Activated CD8-positive, alpha-beta memory T cell treated with anti-CD3 and anti-CD28 coated beads for 36 hours (primary cell): ENCODE results near the gene FZD8. TPM values are rescaled to one million over a fixed set of nuclear protein-coding genes. Genes with fewer than 3 reads are reported as not detected.
"Not testable (repeated sequence)": the region's sequence is repeated elsewhere in the genome, so short reads cannot be mapped to it uniquely, and the experiment has no call there.

Source experiments
- CTCF ChIA-PET: fragments of 350-600 bp; sonication (Branson Sonifier 250); formaldehyde crosslinking; loops from one replicate; lab custom pipeline; 2021; ENCODE audit warnings: antibody characterized with exemption; lab: Charles Lee
- POLR2A ChIA-PET: fragments of 350-600 bp; sonication (Branson Sonifier 250); formaldehyde crosslinking; loops from one replicate; lab custom pipeline; 2021; ENCODE audit warnings: antibody characterized with exemption; lab: Charles Lee
- total RNA-seq, 2 experiments: library from RNA; stranded (reverse); gene quantifications; one replicate each; pipeline ENCODE4 v1.2.3, GENCODE V29; 2021

FZD8 gene, protein sequence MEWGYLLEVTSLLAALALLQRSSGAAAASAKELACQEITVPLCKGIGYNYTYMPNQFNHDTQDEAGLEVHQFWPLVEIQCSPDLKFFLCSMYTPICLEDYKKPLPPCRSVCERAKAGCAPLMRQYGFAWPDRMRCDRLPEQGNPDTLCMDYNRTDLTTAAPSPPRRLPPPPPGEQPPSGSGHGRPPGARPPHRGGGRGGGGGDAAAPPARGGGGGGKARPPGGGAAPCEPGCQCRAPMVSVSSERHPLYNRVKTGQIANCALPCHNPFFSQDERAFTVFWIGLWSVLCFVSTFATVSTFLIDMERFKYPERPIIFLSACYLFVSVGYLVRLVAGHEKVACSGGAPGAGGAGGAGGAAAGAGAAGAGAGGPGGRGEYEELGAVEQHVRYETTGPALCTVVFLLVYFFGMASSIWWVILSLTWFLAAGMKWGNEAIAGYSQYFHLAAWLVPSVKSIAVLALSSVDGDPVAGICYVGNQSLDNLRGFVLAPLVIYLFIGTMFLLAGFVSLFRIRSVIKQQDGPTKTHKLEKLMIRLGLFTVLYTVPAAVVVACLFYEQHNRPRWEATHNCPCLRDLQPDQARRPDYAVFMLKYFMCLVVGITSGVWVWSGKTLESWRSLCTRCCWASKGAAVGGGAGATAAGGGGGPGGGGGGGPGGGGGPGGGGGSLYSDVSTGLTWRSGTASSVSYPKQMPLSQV
- under 1 TPM; 0.59 to 0.78 TPM for total RNA-seq

DNA sequence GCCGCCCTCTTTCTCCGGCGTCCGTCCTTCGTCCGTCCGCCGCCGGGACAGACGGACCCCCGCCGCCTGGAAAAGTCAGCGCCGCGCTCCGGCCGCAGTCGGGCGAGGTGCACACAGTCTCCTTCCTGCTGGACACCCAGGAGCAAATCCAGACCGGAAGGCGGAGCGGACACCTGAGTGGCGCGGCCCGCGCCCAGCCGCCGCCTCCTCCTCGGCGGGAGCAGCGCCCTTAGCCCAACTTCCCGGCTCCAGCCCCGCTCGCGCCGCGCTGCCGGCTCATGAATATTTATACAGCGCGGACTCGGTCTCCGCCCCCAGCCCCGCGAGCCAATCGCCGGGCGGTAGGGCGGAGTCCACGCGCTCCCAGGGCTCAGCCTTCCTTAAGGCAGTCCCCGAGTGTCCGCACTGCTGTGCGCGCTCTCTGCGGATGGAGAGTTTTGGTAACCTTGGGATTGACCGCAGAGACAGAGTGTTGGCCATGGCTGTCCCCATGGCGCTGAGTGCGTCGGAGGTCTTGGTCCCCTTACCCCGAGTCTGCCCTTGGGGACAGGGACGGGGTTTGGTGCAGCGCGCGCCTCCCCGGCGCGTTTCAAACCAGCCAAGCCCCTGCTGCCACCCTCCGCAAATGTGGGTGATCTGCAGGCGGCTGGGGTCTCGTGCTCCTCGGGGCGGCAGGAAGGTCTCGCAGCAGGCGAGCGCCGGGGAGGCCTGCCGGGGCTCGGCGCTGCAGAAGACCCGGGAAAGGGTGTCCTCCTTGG lies at the start of gene FZD8:
TSS of gene FZD8 (minus strand) at position 262 of the 758 bp plus-strand sequence. CDS start 867 bp downstream, outside the sequence.
- CTCF ChIA-PET: no interaction called here
- POLR2A ChIA-PET: no interaction called here

DNA sequence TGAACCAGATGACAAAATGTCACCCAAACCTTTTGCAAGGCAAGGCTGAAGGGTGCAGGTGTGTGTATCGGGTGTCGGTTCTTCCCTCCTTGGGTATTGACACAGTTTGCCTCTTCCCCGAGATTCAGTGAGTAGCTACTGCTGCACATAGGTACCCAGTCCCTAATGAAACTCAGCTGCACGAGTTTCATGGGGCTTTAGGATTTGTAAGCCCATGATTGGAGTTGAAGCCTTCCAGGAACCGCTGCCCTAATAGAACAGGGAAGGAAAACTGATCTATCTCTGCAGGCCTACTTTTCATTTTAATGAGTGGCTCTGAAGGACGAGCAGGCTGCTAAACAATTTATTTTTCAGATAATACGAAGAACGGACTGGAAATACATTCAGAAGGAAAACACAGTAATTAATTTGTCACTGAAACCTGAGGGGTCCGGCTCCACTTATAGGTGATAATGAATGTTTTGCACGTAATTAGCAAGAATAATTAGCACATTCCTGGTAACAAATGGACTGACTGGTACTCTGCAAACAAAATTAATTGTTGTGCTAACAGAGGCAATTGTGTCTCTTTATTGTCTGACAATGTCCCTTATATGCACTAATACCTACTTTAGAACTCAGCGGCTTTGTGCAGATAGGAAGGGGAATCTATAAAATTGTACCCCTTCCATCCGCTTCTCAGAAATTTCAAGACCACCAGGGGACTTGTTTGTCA lies 49.6 kb upstream of the FZD8 start:
- CTCF ChIA-PET: no interaction called here

DNA sequence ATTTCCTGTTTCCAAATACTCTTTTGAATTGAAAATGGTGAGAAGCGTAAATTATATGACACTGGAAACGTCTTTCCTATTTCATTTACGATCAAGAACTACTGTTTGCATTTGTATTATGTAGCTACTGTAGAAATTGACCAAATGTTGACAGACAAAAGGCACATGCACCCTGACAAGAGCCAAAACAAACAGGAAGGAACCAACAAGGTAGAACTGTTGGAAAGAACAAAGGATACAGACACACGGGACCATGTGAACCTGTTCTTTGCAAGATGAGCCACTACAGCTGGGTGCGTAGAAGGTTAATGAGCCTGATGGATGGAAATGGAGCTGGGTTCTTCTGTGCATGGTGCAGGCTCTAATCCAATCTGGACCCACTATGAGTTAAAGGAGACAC lies 48.4 kb upstream of the FZD8 start:
- ChIA-PET POLR2A (no interaction called here), CTCF (no interaction called here)

More for the DNA sequence above, 49.6 kb upstream of the FZD8 start:
- POLR2A ChIA-PET: no interaction called here

DNA sequence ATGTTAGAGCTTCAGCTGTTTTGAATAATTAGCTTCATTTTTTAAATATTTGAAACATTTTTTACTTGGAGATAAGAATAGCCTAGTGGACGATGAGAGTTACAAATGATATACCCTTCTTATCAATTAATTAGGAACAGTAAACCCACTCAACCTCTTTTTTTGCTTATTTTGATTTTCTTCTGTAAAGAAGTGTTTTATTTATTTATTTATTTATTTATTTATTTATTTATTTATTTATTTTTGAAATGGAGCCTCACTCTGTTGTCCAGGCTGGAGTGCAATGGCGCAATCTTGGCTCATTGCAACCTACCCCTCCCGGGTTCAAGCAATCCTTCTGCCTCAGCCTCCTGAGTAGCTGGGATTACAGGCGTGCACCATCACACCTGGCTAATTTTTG lies 43.8 kb upstream of the FZD8 start:
- CTCF ChIA-PET, POLR2A ChIA-PET: not testable (repeated sequence)

DNA sequence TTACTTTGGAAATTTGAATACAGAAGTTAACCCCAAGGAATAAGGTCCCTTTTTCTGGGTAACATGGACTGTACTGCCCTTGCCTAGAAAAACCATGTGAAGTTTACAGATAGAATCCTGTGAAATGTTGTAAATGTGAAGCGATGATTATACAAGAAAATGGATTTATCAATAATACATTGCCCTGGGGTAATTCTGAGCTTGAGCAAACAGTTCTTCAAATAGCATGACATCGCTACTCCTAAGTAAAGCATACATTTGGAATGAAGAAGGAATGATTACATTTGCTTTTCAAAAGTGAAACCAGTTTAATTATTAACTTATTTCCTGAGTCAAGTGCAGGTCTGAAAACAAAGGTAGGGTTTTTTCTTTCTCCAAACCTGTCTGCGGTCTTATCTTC lies 43.3 kb upstream of the FZD8 start:
- POLR2A ChIA-PET: no interaction called here
- CTCF ChIA-PET: no interaction called here

DNA sequence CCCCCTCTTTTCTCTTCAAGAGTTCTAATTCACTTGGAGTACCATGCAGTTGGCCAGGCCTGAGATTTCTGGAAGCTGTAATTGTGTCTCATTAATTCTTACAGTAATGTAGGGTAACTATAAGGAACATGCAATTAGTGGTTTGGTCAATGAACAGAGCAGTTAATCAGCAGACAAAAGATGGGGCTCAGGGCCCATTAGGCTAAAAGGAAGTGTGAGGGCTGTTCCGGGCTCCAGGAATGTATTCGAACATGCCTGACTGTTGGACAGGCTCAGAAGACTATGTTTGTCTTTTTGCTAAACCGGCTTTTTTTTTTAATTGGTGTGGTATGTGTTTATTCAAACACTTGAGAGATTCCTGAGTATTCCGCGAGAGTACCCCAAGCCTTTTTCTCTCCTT lies 42.5 kb upstream of the FZD8 start:
- CTCF ChIA-PET: no interaction called here

DNA sequence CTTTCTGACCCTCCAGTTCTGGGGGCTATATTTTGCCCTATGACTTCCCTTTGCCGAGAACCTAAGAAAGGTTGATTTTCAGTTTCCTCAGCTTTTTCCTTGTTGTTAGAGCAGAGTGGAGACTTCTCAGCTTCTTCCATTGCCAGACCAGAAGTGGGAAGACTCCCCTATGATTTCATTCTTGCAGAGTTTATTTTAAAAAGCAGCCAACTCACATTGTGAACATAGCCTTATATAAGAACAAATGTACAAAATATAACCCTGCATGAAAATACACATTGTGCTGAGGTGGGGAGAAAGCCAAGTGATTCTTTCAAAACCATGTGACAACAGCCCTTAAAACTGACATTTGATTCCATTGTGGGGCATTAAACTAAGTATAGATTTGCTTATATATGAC lies 33.8 kb upstream of the FZD8 start:
- ChIA-PET POLR2A (no interaction called here), CTCF (no interaction called here)

More for the DNA sequence above, 42.5 kb upstream of the FZD8 start:
- POLR2A ChIA-PET: no interaction called here

DNA sequence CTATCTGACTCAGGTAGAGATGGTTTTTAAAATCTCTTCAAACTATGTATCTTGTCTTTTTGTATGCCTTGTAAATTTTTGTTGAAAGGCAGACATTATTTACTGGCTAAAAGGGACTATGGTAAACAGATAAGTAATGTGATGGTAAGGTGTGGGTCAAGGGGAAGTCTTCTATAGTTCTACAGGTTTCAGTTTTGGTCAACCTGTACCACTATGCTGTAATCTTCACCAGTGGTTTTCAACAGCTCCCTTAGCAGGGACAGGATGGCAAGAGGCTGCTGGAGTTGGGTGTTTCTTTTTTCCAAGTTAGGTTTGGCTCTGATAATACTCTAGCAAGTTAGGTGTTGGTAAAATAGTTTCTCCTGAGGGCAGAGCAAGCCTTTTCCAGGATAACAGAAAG lies 32.7 kb upstream of the FZD8 start:
- POLR2A ChIA-PET: no interaction called here

DNA sequence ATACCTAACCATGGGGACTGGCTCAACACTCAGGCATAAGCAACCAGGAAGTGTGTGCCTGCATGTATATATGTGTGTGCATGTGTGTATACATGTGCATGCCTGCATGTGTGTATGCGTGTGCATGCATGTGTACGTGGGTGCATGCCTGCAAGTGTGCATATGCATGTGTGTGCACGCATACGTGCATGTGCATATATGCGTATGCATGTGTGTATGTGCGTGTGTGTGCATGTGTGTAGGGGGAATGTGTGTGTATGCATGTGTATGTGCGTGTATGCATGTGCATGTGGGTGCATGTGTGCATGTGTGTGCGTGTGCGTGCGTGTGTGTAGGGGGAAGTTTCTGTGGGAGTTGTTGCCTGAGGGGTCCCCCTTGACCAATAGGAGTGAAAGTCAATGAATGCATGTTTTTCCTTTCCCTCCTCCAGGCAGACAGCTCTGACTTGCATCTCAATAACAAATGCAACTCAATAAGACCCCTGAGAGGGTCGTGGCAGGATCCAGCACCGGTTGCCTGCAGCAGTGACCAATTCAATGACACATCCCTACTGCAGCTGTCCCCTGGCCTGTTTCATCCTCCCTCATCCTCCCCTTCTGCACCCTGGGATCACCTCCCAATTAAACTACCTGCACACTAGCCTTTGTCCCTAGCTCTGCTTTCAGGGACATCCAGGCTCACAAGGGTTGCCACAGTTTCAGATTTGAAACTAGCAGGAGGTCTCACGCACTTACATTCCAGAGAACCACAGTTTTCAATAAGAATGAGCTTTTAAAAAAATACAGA lies 27.0 kb upstream of the FZD8 start:
- POLR2A ChIA-PET: no interaction called here
- CTCF ChIA-PET: no interaction called here

More for the DNA sequence above, 32.7 kb upstream of the FZD8 start:
- CTCF ChIA-PET: no interaction called here

DNA sequence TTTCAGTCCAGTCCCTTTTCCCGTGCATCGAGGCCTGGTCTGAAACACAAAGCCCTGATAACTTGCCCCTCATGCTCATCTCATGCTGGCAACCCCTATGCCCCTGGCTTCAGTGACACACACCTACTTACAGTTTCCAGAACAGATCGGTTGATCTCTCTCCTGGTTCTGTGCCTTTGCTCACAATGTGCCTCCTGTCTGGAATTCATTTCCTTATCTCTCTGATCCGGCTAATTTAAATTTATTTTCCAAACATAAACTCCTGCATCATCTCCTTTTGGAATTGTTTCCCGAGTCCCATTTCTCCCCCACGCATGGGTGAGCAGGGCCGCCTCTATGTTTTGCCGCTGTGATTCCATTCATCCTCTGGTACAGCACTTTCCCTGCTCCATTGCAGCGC lies 25.9 kb upstream of the FZD8 start:
- ChIA-PET CTCF (no interaction called here), POLR2A (no interaction called here)

DNA sequence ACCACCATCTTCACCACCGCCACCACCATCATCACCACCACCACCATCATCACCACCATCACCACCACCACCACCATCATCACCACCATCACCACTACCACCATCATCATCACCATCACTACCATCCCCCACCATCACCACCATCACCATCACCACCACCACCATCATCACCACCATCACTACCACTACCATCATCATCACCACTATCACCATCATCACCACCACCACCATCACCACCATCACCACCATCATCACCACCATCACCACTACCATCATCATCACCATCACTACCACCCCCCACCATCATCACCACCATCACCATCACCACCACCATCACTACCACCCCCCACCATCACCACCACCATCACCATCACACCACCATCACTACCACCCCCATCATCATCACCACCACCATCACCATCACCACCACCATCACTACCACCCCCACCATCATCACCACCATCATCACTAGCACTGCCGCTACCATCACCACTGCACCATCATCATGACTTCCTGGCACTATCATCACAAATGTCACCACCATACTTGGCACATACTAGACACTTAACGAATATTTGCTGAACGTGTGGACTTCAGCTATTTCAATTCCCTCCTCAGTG lies 25.3 kb upstream of the FZD8 start:
- POLR2A ChIA-PET: no interaction called here
- CTCF ChIA-PET: no interaction called here

DNA sequence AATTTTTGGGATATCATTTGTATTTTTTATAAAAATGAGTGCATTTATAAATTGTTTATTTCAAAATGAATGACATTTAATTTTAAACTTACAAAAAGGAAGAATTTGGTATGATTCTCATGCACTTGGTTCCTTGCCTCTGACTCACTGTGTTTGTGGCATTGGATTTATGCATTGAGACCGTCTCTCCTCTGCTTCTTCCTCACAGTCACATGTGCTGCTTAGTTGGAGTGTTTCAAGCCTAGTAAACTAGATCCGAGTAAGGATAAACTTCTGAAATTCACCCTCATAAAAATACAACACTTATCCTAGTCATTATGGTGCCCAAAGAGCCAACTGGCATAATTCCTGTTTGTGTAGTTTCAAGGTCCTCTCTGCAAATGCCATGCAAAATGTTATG lies 19.1 kb upstream of the FZD8 start:
- POLR2A ChIA-PET: no interaction called here

DNA sequence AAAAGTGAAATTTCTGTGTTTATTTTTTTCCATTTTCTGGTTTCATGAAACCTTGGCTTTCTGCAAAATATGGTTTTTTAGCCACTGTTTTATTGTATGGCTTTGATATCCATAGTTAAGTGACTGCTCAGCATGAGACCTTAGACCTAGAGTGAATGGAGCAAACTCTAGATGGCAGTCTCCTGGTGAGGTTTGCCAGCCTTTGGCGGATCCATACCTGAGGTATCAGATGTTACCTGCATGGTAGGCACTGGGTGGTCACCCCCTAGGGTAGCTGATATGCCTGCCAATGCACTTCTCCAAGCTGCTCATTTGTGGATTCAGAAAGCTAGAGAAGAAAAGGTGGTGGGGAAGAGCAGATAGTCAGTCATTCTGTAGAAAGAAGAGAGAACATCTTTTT lies 17.4 kb upstream of the FZD8 start:
- POLR2A ChIA-PET: no interaction called here
- CTCF ChIA-PET: no interaction called here

More for the DNA sequence above, 19.1 kb upstream of the FZD8 start:
- CTCF ChIA-PET: no interaction called here

DNA sequence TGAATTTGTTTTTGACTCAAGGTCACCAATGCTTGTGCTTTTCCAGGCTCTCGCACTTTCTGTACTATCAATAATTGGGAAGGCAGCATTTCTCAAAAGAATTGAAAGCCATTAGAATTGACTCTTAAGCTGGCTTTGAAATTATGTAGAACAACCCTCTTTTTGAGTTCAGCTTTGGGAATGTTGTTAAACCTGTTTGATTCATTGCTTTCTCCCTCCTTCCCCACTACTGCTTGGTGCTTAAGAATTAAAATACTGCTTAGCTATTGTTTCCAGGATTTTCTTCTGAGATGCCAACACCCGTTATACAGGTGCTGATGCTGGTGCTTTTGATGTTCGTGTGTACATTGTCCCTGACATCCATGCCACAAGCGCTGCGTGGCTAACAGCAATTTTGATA lies 15.5 kb upstream of the FZD8 start:
- ChIA-PET CTCF (no interaction called here), POLR2A (no interaction called here)

DNA sequence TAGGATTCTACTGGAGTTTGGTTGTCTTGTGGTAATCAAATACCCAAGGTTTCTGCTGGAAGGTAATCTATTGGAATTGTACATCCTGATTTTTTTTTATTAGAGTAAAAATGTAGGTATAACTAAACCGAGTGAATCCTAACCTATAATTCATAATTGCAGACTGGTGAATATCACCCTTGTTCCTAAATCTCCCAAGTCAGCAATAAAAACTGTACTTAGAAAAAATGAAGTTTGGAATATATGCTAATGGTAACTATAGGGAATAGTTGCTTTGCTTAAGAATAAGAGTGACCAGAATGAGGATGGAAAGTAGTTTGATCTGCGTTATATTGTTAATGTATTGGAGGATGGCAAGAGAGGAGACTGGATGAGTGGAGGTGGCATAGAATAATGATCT lies 10.7 kb upstream of the FZD8 start:
- ChIA-PET CTCF (no interaction called here), POLR2A (no interaction called here)

DNA sequence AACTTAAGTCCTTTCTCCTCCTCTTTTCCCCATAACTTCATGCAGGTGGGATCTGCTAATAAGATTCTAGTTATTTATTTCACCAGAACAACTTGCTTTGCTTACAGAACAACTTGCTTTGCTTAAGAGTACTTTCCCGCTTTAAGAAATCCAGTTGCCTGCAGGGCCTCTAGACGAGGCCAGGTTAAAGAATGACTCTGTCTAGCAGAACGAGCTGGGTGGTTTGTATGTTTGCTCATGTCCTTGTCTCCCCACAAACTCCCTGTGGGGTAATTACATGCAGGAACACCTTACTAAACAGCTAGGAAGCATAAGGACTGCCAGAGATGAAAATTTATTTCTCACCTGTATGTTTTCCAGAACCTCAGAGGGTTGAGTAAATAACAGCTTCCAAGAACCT lies 8.8 kb upstream of the FZD8 start:
- CTCF ChIA-PET: no interaction called here

DNA sequence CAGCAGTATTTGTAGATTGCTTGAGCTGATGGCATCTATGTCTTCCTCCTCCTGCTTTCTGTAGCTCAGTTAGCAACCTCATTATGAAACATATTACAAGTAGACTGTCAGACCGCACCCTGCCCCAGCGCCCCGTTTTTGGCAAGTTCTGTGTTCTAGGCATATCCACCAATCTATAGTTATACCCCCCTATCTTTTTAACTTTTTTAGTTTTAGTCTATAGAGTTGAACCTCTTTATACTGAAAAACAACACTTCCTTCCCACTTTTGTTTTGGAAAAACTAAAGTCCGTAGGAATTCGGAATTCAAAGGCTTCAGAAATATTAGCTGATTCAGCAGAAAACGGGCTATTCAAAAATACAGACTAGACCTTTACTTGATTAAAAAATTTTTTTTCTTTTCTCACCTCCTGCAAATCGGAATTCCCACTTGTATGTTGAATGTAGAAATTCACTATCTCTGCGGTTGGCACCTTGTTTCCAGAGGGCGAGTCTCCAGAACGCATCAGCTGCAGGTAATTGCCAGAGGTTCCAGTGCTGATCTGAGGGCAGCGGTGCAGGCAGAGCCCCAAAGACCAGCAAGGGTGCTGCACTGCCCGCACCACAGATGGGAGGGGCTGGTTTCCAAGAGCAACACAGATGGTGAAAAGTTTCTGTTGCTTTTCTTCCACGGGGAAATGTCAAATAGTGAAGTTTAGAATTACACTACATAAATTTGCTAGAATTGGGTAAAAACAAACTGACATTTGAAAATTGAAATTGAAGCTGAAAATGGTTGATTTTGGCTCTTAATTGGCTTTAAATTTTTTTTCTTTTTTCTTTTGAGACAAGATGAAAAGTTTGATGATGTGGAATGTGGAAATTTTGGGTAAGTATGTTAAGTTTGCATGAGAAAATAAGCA lies 2.2 kb upstream of the FZD8 start:
- POLR2A ChIA-PET: no interaction called here
- CTCF ChIA-PET: interaction anchor here (0.5 to 1.6 kb wide), 2 partner anchors 8 to 358 kb away, joined by 4 to 6 read pairs; no protein-coding TSS in a partner anchor

More for the DNA sequence above, 8.8 kb upstream of the FZD8 start:
- POLR2A ChIA-PET: no interaction called here
